Hepatocyte (in vitro differentiated cells): Measurements from ENCODE around the gene NAIF1. TPM values are rescaled to one million over a fixed set of nuclear protein-coding genes. Genes with fewer than 3 reads are reported as not detected.
A peak's percentile ranks its signal among the peaks of the same experiment; 100 is the strongest.

Source experiments
- DNase-seq: peaks from one replicate; pipeline ENCODE4 v3.0.0-alpha.2; 2016; ENCODE audit warnings: low spot score
- H2AFZ ChIP-seq: fragments of 200-600 bp; sonication (generic); 2 replicates; pipeline ENCODE4 v1.6.0; 2016; ENCODE audit warnings: antibody characterized with exemption, mild to moderate bottlenecking
- H3K27ac ChIP-seq: fragments of 200-600 bp; sonication (generic); 2 replicates; pipeline ENCODE4 v1.5.1; 2016; ENCODE audit warnings: mild to moderate bottlenecking
- H3K27me3 ChIP-seq: fragments of 200-600 bp; sonication (generic); 2 replicates; pipeline ENCODE4 v1.6.1; 2016
- H3K36me3 ChIP-seq: fragments of 200-600 bp; sonication (generic); replicated peaks from 2 replicates; pipeline ENCODE4 v1.5.1; 2016; ENCODE audit warnings: low read depth; ENCODE audit not compliant: insufficient read depth
- H3K4me1 ChIP-seq: fragments of 200-600 bp; sonication (generic); 2 replicates; pipeline ENCODE4 v1.5.1; 2016; ENCODE audit warnings: mild to moderate bottlenecking, moderate library complexity; ENCODE audit not compliant: insufficient read depth
- H3K4me2 ChIP-seq: fragments of 200-600 bp; sonication (generic); 2 replicates; pipeline ENCODE4 v1.6.0; 2016
- H3K4me3 ChIP-seq: fragments of 200-600 bp; sonication (generic); 2 replicates; pipeline ENCODE4 v1.5.1; 2016; ENCODE audit warnings: mild to moderate bottlenecking
- H3K79me2 ChIP-seq: fragments of 200-600 bp; sonication (generic); 2 replicates; pipeline ENCODE4 v1.6.0; 2017; ENCODE audit warnings: mild to moderate bottlenecking
- H3K9me2 ChIP-seq: fragments of 200-600 bp; sonication (generic); replicated peaks from 2 replicates; pipeline ENCODE4 v1.6.0; 2017; ENCODE audit warnings: mild to moderate bottlenecking; ENCODE audit not compliant: insufficient read depth
- H3K9me3 ChIP-seq: fragments of 200-600 bp; sonication (generic); 2 replicates; pipeline ENCODE4 v1.5.1; 2016; ENCODE audit warnings: low read depth, mild to moderate bottlenecking
- H4K20me1 ChIP-seq: fragments of 200-600 bp; sonication (generic); 2 replicates; pipeline ENCODE4 v1.6.0; 2016; ENCODE audit warnings: mild to moderate bottlenecking; ENCODE audit not compliant: insufficient read depth, poor library complexity, severe bottlenecking
- EZH2 ChIP-seq: fragments of 200-600 bp; sonication (generic); IDR thresholded peaks from 2 replicates; pipeline ENCODE4 v1.6.1; 2016; ENCODE audit warnings: antibody characterized with exemption, mild to moderate bottlenecking, borderline replicate concordance
- EZH2phosphoT487 ChIP-seq: fragments of 200-600 bp; sonication (generic); IDR thresholded peaks from one replicate; pipeline ENCODE4 v1.6.1; 2018; ENCODE audit warnings: antibody characterized with exemption, mild to moderate bottlenecking, low read depth, moderate library complexity; ENCODE audit not compliant: unreplicated experiment, severe bottlenecking
- WGBS: methylation state at CpG from one replicate; pipeline ENCODE4 v1.1.6; 2016; ENCODE audit warnings: low lambda C conversion rate; ENCODE audit errors: missing lambda C conversion rate; 5-methylcytosine and 5-hydroxymethylcytosine counted together
- polyA plus RNA-seq: library from polyadenylated mRNA; unstranded; fragments of >200 nt; fragmentation: Nextera tagmentation; extraction: Ambion mirVana; gene quantifications from 2 replicates; pipeline ENCODE4 v1.2.1, GENCODE V29; 2016
- total RNA-seq: library from RNA; depleted of rRNA; stranded (reverse); fragments of >200 nt; gene quantifications from 2 replicates; pipeline ENCODE4 v1.2.3, GENCODE V29; 2014
- TF ChIP-seq, protein P1 (sequence below): fragments of 200-600 bp; sonication (generic); IDR thresholded peaks from 2 replicates; pipeline ENCODE4 v1.5.1; 2016; ENCODE audit warnings: antibody characterized with exemption, mild to moderate bottlenecking; ENCODE audit not compliant: poor library complexity

The NAIF1 gene
- total and polyA plus RNA-seq, 2 experiments from 2014 or later, result 8.0 to 10.3 TPM

DNA sequence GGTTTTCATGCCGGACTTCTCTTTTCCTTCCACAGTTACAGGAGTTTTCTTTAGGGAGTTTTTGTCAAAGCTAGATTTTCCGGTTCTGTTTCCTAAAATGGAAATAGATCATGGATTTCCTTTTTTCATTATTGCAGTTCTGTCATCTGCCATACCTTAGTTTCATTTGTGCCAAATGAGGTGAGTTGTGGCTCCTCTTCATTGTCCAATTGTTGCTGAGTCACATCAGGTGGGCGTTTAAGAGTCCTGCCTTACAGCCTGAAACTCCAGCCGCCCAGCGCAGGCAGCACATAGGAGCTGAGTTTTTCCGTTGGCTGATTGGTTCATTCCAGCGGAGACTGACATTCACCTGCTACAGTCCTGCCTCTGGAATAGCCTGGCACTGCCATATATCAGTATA lies 15.0 kb upstream of the NAIF1 start:
- H3K27ac ChIP-seq, result peak overlapping the region; percentile 88
- H3K36me3 ChIP-seq, result no peaks in the 10 kb centered on the region
- no peaks in the 10 kb centered on the region for H4K20me1 ChIP-seq
- no peaks in the 10 kb centered on the region for H3K27me3 ChIP-seq
- peaks cover 44% of the 10 kb centered on the region for H3K4me1 ChIP-seq
- H3K9me2 ChIP-seq, result no peaks in the 10 kb centered on the region
- H2AFZ ChIP-seq, result no peak overlapping the region
- DNase-seq, result no peak
- TF ChIP-seq EZH2 (no peak), EZH2phosphoT487 (no peak)
- TF ChIP-seq, protein P1, sequence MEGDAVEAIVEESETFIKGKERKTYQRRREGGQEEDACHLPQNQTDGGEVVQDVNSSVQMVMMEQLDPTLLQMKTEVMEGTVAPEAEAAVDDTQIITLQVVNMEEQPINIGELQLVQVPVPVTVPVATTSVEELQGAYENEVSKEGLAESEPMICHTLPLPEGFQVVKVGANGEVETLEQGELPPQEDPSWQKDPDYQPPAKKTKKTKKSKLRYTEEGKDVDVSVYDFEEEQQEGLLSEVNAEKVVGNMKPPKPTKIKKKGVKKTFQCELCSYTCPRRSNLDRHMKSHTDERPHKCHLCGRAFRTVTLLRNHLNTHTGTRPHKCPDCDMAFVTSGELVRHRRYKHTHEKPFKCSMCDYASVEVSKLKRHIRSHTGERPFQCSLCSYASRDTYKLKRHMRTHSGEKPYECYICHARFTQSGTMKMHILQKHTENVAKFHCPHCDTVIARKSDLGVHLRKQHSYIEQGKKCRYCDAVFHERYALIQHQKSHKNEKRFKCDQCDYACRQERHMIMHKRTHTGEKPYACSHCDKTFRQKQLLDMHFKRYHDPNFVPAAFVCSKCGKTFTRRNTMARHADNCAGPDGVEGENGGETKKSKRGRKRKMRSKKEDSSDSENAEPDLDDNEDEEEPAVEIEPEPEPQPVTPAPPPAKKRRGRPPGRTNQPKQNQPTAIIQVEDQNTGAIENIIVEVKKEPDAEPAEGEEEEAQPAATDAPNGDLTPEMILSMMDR, result no peak
- H3K9me3 ChIP-seq, result no peaks in the 10 kb centered on the region
- peaks cover 49% of the 10 kb centered on the region for H3K79me2 ChIP-seq
- peak overlapping the region; percentile 11 for H3K4me2 ChIP-seq
- WGBS, result 68% methylated on average over 7 of the region's 7 CpGs
- no peak overlapping the region for H3K4me3 ChIP-seq

DNA sequence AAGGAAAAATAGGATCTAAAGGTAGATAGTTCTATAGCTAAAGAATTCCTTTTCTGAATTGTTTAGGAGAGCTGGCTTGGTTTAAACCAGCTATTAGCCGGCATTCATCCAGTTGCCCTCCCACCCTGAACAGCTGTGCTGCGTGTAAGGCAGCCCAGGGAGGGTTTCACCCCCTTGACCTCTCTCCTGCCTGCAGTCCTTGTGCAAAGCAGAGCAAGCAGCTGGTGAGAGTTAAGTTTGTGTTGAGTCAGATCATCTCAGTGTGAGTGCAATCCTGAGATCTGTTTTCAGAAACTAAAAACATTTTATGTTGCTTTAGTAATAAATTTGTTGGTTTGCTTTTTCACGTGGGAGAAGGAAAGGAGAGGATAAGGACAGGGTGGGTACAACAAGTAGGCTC lies 13.9 kb upstream of the NAIF1 start:
- Histone ChIP-seq H3K36me3 (no peaks in the 10 kb centered on the region), H3K4me2 (peak overlapping the region; percentile 4), H4K20me1 (no peaks in the 10 kb centered on the region), H3K79me2 (peaks cover 56% of the 10 kb centered on the region), H3K4me3 (no peak overlapping the region), H2AFZ (no peak overlapping the region), H3K4me1 (peaks cover 44% of the 10 kb centered on the region), H3K27me3 (no peaks in the 10 kb centered on the region), H3K9me2 (no peaks in the 10 kb centered on the region), H3K9me3 (no peaks in the 10 kb centered on the region), H3K27ac (peak overlapping the region; percentile 88)
- 8% methylated on average over 3 of the region's 3 CpGs for WGBS
- DNase-seq, result peak; percentile 76
- TF ChIP-seq EZH2phosphoT487 (no peak), EZH2 (no peak)
- TF ChIP-seq, protein P1, result no peak

DNA sequence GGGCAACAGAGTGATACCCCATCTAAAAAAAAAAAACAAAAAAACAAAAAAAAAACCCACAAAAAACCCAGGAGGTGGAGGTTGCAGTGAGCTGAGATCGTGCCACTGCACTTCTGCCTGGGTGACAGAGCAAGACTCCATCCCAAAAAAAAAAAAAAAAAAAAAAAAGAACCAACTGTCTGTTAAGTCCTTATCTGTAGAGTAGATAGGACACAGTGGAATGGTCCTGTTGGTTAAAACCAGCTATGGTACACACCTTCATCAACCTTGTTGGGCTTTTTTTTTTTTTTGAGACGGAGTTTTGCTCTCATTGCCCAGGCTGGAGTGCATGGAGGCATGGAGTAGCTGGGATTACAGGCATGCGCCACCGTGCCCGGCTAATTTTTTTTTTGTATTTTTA lies 13.1 kb upstream of the NAIF1 start:
- H3K79me2 ChIP-seq, result peaks cover 56% of the 10 kb centered on the region

DNA sequence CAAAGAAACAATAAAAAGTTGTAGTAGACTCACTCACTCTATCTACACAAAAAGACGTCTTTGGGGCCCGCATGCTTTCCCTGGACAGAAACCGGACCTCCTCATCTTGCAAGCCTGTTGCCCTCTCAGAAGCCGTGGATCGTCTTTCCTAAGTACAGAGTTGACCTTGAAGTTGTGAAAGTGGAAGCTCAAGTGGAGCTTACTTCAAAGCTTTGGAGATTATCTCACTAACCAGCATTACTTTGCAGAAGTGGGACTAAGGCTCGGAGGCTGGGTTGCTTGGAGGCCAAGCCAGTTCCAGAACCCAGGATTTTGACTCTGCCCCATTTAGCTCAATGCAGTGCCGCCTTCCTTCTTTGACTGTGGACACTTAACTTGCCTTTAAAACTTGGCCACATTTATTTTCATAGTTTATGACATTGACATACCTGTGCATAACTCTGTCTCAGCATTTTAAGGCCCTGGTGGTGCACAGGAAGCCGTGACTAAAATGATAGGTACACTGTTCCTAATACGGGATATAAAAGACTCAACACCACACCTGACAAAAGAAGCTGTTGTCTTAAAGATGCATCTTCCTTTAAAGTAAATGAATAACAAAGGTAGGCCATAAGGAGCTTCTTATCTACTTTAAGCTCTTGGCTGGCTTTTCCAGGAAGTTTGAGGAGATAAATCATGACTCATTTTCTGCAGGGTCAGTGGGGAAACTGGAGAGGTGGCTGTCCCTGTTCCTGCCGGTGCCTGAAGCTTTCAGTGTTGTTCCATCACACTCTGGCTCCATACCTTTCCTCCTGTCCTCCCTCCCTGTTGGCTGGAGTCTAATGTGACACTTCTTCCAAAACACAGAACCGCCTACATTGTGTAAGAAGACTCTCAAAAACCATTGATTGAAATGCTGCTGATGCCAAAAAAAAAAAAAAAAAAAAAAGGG lies 11.6 kb upstream of the NAIF1 start:
- Histone ChIP-seq H3K4me3 (no peak overlapping the region), H3K36me3 (no peaks in the 10 kb centered on the region), H2AFZ (no peak overlapping the region), H3K4me2 (peak overlapping the region; percentile 63), H3K9me3 (no peaks in the 10 kb centered on the region), H3K79me2 (peaks cover 60% of the 10 kb centered on the region), H3K4me1 (peaks cover 50% of the 10 kb centered on the region), H4K20me1 (no peaks in the 10 kb centered on the region), H3K9me2 (no peaks in the 10 kb centered on the region), H3K27ac (peak overlapping the region; percentile 88), H3K27me3 (no peaks in the 10 kb centered on the region)
- WGBS, result 41% methylated on average over 11 of the region's 11 CpGs
- DNase-seq, result peak; percentile 79
- TF ChIP-seq EZH2phosphoT487 (no peak), EZH2 (no peak)
- TF ChIP-seq, protein P1, result no peak

More for the DNA sequence above, 13.1 kb upstream of the NAIF1 start:
- H3K27ac ChIP-seq, result peak overlapping the region; percentile 88
- H3K4me3 ChIP-seq, result no peak overlapping the region
- WGBS, result 92% methylated on average over 5 of the region's 5 CpGs
- H3K9me3 ChIP-seq, result no peaks in the 10 kb centered on the region
- no peak for DNase-seq
- peak overlapping the region; percentile 4 for H3K4me2 ChIP-seq
- H3K36me3 ChIP-seq, result no peaks in the 10 kb centered on the region
- no peak for TF ChIP-seq EZH2
- no peaks in the 10 kb centered on the region for H3K9me2 ChIP-seq
- H4K20me1 ChIP-seq, result no peaks in the 10 kb centered on the region
- H3K27me3 ChIP-seq, result no peaks in the 10 kb centered on the region
- peaks cover 44% of the 10 kb centered on the region for H3K4me1 ChIP-seq
- no peak overlapping the region for H2AFZ ChIP-seq
